NCI-H2081 (cell line): Measurements from ENCODE around the gene SLC35F3.
A peak's percentile ranks its signal among the peaks of the same experiment; 100 is the strongest.

ENCODE experiments used
- DNase-seq, 2 experiments: peaks; one replicate each; lab custom pipeline; 2025; lab: John Stamatoyannopoulos, UW

The SLC35F3 gene

DNA sequence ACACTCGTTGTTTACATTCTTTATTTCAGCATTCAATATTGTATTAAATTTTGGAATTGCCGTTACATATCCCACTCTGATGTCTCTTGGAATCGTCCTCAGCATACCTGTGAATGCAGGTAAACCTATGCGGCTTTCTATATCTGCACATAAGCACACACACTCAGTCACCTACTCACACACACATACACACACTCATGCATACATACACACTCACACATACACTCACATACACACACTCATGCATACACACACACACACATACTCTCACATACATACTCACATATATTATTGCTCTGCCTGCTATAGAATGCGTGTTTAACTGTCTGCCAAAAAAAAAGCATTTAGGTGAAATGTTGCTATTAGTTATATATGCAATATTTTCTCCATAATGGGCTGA lies 415.6 kb downstream of the SLC35F3 start:
- DNase-seq: no peak

GRCh38 chr1:234320549-234320948 lies 416.1 kb downstream of the SLC35F3 start:
- DNase-seq: no peak

DNA sequence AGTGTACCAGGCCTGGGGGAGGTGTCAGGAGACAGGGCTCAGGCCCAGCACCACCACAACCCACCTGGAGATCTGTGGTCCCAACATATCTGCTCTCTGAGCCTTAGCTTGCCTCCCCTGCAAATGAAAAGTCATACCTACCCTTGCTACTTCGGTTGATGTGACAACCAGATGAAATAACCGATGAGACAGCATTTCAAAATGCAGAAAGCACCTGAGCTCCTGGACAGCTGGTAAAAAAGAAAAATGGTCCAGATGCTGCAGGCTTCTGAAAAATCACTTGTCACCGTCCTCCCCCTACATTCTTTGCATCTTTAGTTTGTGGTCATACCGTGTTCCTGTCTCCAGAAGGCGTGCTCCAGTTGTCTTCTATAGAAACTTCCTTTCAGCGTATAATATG lies 416.8 kb downstream of the SLC35F3 start:
- no peak for DNase-seq

DNA sequence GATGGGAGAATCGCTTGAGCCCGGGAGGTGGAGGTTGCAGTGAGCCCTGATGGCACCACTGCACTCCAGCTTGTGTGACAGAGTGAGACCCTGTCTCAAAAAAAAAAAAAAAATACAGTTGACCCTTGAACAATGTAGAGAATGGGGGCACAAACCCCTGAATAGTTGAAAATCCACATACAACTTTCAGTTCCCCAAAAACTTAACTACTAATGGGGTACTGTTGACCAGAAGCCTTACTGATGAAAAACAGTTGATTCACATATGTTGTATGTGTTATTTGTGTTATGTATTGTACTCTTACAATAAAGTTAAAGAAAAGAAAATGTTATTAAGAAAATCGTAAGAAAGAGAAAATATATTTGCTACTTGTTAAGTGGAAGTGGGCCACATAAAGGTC lies 417.6 kb downstream of the SLC35F3 start:
- no peak for DNase-seq

- peak; percentile 24 to 30 for DNase-seq
Measured at GRCh38 chr1:234322979-234323378, 418.5 kb downstream of the SLC35F3 start.

- no peak for DNase-seq
Measured at GRCh38 chr1:234324821-234325220, 420.3 kb downstream of the SLC35F3 start.

DNA sequence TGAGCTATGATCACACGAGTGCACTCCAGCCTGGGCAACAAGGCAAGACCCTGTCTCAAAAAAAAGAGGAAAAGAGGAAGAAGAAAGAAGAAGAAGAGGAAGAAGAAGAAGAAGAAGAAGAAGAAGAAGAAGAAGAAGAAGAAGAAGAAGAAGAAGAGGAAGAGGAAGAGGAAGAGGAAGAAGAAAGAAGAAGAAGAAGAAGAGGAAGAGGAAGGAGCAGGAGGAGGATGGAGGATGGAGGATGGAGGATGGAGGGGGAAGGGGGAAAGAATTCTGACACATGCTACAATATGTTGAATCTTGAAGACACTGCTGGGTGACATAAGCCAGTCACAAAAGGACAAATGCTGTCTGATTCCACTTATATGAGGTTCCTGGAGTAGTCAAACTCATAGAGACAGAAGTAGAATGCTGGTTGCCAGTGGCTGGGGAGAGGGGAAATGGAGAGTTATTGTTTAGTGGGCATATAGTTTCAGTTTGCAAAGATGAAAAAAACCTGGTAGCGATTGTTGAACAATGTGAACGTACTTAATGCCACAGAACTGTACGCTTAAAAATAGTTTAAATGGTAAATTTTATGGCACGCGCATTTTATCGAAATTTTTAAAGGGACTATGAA lies 421.5 kb downstream of the SLC35F3 start:
- DNase-seq: no peak

DNA sequence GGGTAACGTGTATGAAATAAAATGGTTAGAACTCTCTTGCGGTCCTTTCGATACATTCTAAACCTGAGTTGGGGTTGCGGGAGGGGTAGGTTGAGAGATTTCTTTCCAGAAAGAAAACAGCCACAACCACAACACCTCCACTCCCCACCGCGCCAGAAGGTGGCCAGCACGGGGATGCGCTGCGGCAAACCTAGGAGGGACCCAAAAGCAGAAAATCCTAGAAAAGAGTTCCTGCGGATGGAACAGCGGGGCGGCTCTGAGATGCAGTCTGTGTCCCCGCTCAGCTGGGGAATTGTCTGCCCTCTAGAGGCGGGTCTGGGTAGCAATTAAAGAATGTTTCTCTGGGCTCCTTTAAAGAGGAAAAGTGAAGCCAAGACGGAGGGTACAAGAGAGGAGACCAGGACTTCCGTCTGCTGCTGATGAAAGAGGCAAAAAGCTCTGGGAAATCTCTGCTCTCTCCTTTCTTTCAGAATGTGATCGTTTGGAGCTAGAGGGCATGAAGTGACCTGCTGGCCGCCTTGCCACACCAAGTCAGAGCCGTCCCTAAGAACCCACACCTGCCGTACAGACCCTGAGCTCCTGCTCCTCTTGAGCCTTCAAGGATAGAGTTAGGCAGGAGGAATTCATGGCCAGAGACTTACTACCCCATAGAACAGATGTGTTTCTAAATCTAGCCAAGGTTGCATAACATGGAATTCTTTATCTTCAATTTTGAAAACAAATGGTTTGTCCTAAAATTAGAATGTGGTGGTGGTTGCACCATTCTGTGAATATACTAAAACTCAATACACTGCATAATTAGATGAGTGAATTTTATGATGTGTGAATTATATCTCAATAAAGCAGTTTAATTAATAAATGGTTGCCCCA lies 422.3 kb downstream of the SLC35F3 start:
- peak; percentile 76 to 77 for DNase-seq

DNA sequence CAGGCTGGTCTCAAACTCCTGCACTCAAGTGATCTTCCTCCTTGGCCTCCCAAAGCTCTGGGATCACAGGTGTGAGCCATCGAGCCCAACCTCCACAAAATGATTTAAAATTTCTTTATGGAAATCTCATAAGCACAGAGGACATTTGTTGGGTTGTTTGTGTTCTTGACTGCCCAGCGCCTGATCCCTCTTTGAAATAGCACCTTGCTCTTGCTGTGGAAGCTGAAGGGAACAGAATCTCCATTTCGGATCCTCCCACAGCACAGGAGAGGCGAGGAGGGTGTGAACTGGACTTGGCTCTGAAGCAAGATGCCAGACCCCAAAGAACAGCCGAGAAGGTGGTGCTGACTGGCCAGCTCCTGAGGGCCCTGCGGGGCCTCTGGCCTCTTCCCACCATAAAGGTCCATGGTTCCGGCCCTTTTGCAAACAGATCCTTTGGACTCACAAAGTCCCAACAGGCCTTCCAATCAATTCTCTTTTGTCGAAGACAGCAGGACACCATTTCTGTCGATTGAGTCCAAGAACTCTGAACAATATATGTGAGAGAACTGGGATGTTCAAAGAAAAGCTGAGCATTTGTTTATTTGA lies 423.2 kb downstream of the SLC35F3 start:
- no peak for DNase-seq

DNA sequence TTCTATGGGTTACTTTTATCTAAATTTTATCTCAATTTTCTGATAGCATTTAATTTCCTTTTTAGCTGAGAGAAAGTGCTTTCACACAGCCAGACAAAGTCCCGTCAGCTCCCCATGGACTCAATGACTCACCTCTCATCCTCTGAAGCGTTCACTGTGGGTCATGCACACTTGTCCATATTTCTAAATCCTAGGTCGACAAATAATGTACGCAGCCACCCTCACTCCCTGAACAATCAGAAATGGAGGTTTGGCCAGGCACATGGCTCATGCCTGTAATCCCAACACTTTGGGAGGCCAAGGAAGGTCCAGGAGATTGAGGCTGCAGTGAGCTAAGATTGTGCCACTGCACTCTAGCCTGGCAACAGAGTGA lies 426.4 kb downstream of the SLC35F3 start:
- no peak for DNase-seq

DNA sequence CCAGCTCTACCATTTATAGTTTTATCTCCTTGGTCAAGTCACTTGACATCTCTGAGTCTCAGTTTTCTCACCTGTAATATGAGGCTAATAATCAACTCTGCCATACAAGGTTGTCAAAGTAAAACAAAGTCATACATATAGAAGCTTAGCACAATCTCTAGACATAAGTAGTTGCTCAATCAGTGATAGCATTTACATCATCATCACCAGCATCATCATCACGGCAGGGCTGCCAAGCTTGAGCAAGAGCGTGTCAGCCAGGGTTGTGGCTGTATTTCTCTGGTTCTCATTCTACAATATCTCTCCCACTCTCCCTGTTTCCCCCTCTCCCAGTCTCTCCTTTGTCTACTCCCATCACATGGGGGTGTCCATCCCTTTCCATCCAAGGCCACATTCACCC lies 427.0 kb downstream of the SLC35F3 start:
- no peak for DNase-seq

- no peak for DNase-seq
Measured at GRCh38 chr1:234336359-234336758, 431.9 kb downstream of the SLC35F3 start.

- no peak for DNase-seq
Measured at GRCh38 chr1:234337233-234337632, 432.8 kb downstream of the SLC35F3 start.

DNA sequence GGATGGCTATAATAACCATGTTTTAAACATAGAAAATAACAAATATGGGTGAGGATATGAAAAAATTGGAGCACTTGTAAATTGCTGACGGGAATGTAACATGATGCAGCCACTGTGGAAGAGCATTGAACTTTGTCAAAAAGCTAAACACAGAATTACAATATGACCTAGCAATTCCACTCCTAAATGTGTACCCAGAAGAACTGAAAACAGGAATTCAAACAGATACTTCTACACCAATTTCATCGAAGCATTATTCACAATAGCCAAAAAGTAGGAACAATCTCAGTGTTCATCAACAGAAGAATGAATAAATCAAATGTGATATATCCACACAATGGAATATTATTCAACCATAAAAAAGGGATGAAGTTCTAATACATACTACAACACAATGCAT lies 436.1 kb downstream of the SLC35F3 start:
- no peak for DNase-seq

- peak in 1 of 2 experiments; percentile 86 for DNase-seq
Measured at GRCh38 chr1:234342774-234343173, 438.3 kb downstream of the SLC35F3 start.

GRCh38 chr1:234345237-234345636 lies 440.8 kb downstream of the SLC35F3 start:
- no peak for DNase-seq

DNA sequence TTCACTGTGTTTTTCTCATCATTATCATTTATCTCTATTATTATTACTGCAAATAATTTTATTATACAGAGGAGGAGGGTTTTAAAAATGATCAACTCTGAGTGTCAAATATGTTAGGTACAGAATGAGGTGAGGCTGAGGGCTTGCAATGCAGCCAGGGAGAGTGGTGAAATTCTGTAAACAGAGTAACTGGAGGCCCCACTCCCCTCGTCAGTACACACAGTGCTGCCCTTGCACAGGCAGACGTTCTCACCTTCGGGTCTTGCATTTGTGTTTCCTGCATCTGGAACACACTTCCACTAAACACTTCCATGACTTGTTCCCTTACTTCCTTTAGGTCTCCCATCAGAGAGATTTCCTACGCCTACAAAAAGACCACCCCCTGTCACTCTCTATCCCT lies 444.5 kb downstream of the SLC35F3 start:
- no peak for DNase-seq

GRCh38 chr1:234355782-234356510 lies 451.5 kb downstream of the SLC35F3 start:
- no peak for DNase-seq

DNA sequence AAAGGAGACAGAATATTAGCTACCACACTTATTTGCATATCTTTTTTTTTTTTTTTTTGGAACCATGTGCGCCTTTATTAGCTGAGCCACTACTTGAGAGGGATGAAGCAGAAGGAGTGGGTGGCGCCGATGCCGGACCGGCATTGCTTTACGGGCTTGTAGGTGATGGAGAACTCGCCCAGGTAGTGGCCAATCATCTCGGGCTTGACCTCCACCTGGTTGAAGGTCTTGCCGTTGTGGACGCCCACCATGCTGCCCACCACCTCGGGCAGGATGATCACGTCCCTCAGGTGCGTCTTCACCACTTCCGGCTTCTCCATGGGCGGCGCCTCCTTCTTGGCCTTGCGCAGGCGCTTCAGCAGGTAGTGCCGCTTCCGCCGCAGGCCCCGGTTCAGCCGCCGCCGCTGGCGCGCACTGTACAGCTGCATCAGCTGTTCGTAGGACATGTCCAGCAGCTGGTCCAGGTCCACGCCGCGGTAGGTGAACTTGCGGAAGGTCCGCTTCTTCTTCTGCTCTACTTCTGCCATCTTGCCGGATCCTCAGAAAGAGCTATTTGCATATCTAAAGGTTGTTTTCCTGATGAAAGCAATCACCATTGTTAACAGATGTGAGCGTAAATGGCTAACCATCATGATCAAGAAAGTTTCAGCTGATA lies 452.3 kb downstream of the SLC35F3 start:
- DNase-seq: peak; percentile 72 to 89

- DNase-seq: no peak
Measured at GRCh38 chr1:234357831-234358230, 453.4 kb downstream of the SLC35F3 start.

DNA sequence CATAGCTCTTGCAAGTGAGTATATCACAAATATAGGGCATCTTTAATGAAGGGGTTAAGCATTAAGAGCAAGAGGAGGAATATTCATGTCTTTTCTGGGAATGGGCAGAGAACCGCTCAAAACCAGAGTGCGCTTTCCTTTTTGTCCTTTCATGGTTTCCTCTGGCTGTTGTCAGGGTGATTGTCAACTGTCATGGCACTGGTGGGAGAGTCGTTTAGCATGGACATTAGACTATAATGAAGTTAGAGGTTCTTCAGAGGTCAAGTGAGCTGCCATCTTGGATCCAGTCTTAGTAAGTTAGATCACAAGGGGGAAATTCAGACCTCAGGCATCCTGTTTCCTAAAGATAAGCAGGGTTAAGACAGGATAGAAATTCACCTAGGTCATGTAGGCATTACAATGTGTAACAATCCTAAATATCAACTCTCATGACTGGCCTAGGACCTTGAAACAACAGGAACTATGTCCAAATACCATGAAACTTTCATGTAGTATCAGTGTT lies 456.7 kb downstream of the SLC35F3 start:
- DNase-seq: no peak

DNA sequence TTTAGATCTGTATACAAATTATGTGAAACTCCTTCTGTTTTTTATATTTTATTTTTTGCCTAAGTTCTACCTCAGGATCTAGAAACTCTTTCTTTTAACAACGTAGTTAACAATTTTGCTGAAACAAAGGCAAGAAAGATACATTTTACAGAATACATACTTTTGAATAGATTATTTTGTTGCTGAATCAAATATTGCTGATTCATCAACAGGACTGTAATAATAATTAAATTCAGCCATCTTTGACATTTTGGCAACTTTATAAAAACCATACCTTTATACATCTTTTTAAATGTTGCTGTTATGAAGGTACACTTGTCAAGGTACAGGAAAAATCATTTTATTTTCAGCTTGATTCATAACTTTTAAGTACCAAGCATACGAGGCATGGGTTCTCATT lies 458.1 kb downstream of the SLC35F3 start:
- DNase-seq: no peak
